GM21528 (cell line): ENCODE results near the gene TGM6.

Source experiments
- ATAC-seq: cut with Tn5 transposase; IDR thresholded peaks from one replicate; pipeline ENCODE4 v1.9.1; 2021; ENCODE audit warnings: mild to moderate bottlenecking, moderate library complexity; ENCODE audit not compliant: unreplicated experiment, low FRiP score

The TGM6 gene

DNA sequence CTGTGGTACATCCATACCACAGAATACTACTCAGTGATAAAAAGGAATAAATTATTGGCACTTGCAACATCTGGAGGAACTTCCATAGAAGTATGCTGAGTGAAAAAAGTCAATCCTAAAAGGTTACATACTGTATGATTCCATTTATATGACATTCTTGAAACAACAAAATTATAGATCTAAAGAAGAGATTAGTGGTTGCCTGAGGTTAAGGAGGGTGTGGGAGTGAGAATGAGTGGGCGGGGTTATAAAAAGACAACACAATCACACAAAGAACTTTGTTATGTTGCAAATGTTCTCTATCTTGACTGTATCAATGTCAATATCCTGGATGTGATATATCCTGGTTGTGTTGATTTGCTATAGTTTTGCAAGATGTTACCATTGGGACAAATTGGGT, 68.7 kb downstream of the TGM6 start:
- ATAC-seq, result no peak

DNA sequence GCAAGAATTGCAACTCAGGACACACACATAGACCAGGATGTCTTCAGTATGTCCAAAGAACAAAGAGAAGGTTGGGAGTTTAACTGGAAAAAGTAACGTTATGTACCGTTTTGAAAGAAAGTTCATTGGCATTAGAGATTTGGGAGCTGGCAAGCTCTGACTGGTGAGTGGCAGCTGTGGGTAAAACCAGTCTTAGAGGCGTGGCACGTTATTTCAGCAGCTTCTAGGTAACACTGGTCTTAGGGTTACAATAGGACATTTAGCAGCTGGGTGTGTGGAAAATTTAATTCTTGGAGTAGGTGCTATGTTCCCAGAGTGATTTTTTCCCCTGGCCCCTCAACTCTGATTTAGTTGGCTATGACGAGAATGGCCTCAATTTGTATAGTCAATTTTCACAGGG, 70.7 kb downstream of the TGM6 start:
- ATAC-seq, result no peak

DNA sequence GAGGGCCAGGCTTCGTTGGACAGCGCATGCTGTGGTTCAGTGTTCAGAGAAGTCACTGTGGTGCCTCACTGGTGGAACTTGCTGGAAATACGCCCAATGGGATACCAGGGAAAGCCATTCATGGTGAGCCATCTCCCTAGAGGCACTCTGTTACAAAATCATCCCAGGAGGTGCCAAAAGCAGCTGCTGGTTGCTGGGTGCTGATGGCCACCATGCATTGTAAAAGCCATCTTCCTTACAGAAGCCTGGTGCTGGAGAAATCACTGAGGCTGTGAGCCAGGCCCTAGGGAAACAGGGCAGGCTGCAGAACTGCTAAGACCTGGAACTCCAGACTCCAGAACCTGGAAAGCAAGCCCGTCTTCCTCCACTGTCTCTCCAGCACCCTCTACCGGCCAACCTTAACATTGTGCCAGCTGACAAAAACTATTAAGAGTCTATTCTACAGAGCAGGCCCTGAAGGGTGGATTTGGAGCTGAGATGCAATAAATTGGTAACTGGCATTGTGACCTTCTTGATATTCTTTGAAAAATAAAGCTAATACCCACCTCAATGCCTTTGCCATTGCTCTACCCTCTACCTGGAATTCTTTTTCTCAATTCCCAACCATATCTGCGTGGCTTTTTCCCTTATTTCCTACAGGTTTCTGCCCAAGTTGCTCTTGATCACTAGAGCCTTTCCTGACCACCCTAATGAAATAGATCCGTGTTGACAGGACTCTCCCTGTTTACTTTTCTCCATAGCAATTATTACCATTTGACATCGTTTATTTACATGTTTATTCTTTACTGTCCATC, 71.4 kb downstream of the TGM6 start:
- no peak for ATAC-seq

DNA sequence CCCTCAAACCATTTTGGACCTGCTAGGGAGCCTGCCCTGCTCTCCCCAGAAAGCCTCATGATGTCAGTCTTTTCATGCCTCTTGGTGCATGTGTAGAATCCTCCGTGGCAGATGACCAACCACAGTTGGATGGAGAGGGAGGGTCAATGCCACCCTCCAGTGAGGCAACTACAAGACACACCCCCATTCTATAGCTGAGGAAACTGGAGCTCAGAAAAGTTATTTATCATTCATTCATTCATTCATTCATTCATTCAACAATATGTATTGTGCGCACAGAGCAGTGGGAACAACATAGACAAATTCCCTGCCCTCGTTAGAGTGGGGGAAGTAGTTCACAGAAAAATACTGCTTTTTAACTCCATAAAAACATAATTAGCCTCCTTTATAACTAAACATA, 73.1 kb downstream of the TGM6 start:
- no peak for ATAC-seq

DNA sequence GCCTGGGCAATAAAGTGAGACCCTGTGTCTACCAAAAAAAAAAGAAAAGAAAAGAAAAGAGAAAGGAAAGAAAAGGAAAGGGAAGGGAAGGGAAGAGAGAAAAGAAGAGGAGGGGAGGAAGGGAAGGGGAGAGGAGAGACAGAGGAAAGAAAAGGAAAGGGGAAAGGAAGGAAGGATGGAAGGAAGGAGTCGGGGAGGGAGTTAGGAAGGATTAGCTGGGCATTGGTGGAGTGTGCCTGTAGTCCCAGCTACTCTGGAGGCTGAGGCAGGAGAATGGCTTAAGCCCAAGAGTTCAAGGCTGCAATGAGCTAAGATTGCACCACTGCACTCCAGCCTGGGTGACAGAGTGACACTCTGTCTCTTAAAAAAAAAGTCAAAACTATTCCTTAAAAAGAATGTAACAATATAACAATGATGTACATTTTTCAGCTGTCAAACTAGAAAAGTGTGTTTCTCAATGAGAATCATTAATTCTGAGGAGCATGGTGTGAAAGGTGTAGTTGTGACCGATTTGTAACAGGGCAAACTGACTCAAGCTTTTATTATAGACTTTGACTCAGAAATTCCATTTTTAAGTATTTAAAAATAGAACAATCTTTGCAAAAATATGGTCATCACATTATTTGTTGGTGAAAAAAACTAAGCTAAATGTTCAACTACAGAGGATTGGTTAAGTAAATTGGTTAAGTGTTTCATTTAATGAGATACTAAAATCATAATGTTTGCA, 75.2 kb downstream of the TGM6 start:
- no peak for ATAC-seq

DNA sequence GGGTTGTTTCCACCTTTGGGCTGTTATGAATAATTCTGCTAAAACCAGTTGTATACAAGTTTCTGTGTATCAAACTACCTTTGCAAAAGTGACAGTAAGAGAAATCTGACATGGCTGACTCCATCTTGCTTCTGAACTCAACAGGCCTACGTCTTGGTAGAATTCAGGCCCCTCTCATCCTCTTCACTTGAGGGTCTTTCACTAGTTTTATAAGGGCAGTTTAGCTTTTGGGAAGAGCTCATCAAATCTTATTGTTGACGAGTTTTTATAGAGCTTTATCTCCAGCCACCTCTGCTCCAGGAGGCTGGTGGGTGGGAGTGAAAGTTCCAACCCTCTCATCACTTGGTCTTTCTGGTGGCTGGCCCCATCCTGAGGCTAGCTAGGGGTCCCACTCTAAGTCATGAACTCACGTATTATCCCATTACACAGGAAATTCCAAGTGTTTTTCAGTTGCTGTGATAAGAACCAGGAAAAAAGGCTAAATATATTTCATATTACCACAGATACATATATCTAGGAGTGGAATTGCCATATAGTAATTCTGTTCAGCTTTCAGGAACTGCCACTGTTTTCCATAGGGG, 78.3 kb downstream of the TGM6 start:
- ATAC-seq, result no peak

DNA sequence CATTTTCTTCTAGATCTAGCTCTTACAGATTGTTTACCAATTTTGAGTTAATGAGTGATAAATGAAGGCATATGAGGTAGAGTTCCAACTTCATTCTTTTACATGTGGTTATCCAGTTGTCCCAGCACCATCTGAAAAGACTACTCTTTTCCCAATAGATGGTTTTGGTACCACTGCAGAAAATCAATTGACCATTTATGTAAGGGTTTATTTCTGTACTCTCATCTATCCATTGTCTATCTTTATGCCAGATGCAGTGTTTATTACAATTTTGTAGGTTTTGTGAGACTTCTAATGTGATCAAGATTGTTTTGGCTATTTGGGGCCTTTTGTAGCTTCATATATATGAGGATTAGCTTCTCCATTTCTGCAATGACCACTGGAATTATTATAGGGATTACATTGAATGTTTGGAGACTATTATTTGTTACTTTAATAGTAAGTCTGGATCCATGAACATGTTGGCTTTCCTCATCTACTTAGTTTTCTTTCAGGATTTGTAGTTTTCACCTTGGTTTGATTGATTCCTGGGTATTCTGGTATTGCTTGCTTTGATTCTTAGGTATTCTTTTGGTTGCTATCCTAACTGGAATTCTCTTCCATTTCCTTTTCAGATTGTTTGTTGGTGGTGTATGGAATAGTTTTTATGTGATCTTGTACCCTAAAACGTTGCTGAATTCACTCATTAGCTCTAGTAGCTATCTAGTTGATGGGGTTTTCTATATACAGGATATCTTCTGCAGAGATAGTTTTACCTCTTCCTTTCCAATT, 79.5 kb downstream of the TGM6 start:
- ATAC-seq, result no peak

DNA sequence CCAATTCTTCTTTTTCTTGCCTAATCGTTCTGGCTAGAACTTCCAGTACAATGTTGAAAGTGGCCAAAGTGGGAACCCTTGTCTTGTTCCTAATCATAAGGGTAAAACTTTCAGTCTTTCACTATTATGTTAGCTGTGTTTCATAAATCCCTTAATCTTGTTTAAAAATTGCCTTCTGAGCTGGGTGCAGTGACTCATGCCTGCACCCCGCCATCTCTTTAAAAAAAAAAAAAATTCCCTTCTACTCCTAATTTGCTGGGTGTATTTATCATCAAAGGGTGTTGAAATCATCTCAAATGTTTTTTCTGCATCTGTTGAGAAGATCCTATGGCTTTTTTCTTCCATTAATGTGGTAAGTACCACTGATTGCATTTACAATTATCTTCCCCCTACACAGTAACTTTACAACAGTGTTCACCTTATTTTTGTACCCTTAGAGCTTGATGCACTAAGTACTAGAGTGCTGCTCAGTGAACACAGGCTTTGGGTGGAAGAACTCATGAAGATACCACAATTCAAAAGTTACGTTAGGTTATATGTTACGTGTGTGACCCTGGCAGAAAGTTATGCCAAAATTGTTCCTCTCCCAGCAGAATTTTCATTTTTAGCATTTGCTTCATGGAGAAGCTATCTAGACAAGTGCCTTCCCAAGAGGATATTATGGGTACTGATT, 80.2 kb downstream of the TGM6 start:
- no peak for ATAC-seq

DNA sequence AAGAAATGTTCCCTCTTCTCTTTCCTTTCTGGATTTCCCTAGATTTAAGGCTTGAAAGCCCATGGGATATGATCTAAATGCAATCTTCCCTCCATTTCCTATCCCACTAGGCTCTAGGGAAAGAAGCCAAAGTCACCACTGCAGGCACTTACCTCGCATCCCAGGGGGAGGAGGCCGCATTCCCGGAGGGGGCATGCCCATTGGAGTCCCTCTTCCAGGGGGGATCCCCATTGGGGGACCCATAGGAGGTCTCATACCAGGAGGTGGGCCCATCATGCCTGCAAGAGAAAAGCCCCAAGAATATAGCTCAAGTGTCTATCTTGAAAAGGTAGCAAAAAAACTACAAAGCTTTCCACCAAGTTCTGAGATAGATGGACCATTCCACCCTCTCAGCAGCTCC, 81.8 kb downstream of the TGM6 start:
- no peak for ATAC-seq

DNA sequence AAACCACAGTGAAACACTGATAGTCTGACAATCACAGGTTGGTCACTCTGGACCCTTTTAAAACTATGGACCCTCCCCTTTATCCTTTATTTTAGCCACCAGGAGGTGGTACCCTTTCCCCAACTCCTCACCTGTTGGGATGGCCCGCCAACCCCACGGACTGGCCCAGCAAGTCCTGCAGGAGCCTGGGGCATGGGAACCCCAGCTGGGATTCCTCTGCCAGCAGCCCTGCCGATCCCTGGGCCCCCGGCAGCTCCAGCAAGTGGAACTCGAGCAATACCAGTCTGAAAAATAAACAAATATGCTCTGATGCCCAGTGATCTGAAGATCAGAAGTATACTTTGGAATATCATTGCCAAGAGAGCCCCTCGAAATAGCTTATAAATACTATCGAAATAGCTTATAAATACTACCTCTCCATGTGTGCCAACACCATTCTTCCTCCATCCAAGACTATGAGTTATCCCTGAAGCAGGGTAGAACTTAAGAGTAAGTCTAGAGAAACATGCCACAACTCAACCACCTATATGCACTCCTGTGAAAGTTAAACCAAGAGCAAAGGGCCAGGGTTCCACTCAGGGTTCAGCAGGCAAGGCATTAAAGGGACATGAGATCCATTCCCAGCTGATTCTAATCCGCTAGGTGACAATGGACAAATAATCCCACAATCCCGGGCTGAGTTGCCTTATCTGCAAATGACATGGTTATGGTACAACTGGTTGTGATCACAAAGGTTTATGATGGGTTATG, 83.1 kb downstream of the TGM6 start:
- ATAC-seq, result no peak

DNA sequence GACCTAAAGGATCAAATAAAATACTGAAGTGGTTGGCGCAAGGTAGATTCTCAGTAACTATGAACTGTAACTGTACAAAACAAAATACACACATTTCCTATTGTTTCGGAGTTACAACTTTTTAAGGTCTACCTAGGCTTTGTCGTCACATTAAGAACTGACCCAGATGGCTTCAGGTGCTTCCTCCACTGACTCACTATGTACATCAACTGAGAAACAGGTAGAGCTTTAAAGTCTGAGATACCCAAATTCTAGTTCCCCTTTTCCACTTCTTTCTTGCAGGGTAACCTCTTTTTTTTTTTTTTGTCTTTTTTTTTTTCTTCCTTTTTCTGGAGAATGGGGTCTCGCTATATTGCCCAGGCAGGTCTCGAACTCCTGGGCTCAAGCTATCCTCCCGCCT, 84.4 kb downstream of the TGM6 start:
- ATAC-seq, result no peak

DNA sequence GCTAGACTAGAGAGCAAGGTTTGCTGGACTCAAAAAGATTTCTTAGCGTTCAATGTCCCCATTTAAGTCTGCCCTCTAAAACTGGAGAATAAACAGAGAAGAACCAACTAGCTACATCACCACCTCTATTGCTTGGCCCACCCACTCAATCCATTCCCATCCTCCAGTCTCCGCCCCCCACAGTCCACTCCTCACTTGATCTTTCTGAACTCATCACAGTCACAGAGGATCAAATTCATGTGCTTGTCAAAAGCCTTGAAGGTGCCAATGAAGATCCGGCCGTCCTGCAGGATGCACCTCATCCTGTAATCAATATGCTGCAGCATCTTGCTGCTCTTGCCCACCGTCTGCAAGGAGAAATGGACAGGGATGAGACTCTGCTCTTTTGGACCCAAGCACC, 86.7 kb downstream of the TGM6 start:
- ATAC-seq, result no peak

DNA sequence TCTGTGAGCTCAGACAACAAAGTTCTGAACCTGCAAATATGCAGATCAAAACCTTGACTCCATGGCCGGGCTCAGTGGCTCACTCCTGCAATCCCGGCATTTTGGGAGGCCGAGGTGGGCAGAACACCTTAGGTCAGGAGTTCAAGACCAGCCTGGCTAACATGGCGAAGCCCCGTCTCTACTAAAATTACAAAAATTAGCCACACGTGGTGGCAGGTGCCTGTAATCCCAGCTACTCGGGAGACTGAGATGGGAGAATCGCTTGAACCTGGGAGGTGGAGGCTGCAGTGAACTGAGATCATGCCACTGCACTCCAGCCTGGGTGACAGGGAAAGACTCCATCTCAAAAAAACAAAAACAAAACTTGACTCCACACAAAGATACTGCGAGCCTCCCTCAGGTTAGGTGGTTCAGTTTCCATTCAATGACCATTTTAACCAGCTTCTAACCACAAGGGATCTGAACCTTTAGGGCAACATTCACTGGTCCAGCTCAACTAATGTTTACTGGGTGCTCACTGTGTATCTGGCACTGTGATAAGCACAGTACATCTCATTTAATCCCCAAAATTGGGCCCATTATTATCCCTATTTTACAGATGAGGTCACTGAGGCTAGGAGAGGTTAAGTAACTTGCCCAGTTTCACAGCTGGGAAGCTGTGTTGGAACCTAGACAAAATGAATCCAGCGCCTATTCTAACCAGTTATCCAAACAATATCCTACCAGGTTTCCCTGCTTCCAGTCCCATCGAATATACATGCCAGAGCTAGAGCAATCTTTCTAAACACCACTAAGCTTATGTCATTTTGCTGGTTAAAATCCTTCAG, 88.1 kb downstream of the TGM6 start:
- ATAC-seq, result no peak

DNA sequence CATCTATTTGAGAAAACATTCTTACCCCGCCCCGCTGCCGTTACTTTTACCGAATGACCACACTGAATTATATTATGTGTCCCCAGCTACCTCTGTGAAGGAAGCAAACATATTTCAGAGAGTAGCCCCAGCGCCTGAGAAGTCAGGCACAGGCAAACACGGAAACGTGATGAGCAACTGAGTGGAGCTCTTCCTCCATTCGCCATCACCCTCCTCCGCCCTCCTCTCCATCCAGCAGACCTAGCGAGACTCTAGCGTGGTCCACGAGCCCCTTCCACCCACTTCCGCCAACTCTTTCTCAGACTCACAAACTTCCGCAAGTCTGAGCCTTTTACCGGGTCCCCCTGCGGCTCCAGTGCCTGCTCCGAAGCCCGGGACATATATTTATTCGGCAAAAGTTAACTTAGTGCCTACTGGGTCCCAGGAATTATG, 89.3 kb downstream of the TGM6 start:
- ATAC-seq, result peak; percentile 46

DNA sequence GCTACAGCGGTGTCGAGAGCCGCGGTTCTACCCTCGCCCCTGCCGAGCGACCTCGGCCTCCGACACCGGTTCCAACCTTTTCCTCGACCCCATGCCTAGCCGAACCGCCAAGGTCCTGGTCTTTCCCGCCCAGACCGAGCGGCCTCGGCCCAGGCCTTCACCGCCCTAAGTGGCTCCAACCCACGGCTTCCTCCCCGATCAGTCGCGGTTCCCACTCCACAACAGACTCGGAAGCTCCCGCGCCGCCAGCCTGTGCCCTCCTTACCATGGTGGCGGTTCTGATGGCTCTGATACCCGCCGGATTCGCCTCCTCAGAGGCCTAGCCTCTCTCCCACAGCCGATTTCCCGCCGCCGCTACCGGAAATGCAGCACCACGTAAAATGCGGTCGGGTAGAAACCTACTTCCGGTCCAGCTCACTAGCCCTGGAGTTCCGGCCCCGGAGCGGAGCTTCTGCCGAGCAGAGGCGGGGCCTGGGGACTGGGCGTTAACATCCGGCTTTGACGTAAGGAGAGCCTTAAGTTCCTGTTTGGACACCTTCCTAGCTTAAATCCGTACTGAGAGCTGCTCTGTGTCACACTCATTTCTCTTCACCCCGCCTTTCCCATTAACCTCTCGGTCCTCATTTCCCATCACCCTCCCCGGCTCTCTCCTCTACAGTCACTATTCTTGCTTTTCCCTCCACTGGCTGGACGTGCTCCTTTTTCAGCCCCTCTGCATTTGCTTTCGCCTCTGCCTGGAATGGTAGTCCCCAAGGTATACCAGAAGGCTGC, 89.9 kb downstream of the TGM6 start, which contains the start of gene SNRPB:
TSS of gene SNRPB (minus strand) at position 367 of the 771 bp plus-strand sequence. CDS start at position 268, 99 bp downstream.
- peak; percentile 96 for ATAC-seq

DNA sequence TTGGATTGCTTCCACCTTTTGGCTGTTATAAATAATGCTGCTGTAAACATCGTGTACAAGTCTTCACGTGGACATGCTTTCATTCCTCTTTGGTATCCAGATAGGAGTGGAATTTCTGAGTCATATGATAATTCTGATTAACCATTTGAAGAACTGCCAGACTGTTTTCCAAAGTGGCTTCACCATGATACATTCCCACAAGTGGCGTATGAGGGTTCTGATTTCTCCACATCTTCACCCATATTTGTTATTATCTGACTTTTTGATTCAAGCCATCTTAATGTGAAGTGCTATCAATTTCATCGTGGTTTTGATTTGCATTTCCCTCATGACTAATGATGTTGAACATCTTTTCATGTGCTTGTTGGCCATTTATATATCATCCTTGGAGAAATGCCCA, 92.8 kb downstream of the TGM6 start:
- ATAC-seq, result no peak

DNA sequence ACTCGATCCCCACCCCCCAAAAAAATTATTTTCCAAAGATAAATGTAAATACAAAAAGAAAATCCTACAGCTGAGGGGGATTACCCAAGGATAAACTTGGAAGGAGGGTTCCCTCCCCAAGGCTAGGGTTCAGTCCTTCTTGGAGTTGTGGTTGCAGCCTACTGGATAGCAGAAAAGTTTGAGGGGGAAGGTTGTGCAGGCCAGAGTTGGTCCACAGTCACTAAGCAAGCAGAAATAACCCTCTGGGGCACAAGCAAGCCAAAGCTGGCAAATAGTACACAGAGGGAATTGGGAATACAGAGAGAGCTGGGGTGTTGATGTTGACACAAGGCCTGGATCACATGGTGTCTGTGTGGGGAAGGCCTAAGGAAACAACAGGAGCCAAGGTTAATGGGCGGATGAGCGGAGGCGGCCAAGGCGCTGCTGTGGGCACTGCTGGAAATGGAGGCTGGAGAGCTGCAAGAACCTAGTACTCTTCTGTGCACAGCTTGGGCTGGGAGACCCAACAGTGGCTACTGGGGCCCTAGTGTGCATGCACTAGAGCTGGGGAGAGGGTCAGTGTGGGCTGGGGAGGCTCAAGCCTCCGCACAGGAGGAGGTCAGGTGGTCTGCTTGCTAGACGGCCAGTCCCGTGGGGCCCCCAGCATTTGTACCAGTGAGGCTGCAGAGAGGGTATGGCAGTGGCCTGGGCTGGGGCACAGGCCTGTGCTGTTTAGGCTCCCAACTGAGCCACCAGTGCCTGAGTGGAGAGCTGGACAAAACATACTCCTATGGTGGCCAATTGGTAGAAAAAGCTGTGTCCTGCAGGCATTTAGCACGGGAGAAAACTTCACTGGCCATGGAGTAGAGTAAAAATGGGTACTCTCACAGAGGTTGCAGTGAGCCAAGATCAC, 95.4 kb downstream of the TGM6 start:
- no peak for ATAC-seq
